ENCODE measurements around the gene ZBED1.
A peak's percentile ranks its signal among the peaks of the same experiment; 100 is the strongest.

Gene ZBED1

DNA sequence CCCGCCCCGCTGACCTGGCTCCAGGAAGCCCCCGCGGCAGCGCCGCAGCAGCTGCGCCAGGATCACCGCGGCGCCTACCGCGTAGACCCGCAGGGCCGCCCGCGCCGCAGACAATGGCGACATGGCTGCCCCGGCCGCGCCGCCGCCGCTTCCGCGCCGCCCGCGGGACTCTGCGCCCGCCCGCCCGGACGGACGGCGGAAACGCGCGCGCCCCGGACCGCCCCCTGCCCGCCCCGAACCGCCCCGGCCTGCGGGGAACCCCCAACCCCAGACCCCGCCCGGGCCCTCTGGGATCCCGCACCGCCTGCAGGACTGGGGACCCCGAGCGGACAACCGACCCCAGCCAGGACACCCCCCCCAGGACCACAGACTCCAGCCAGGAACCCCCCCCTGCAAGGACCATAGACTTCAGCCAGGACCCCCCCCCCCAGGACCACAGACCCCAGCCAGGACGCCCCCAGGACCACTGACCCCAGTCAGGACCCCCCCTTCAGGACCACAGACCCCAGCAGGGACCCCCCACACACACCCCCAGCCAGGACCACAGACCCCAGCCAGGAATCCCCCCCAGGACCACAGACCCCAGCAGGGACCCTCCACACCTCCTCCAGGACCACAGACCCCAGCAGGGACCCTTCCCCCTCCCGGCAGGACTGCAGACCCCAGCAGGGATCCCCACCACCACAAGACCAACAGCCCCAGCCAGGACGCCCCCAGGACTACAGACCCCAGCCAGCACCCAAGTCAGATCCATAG lies at the start of gene ZBED1, which contains the start of gene DHRSX:
Gene ZBED1 (minus strand): TSS at position 174 of the 756 bp plus-strand sequence. CDS start 10,257 bp downstream, outside the sequence.
Gene DHRSX (minus strand): TSS at position 174 of the 756 bp plus-strand sequence. CDS start 51 bp downstream, at position 123.
- H3K27ac ChIP-seq: peak within 1 kb of the TSS; percentile 80

DNA sequence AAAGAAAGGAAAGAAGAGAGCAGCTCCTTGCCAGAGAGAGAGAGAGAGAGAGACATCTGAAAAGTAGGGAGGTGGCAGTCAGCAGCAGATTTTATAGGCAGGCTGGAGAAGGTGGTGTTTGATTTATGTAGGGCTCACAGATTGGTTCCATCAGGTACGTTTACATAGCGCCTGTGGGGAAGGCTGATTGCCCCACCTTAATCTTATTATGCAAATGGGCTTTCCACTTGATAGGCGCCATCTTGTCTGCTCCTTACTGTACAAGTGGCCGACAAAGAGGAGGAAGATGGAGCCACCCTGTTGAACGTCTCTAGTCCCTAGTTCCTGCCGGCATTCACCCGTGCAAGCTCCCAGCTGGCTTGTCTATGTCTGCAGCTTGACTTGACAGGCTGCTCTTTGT lies 49.1 kb upstream of the ZBED1 start:
- no peak for TF ChIP-seq CTCF (IDR thresholded peaks at IDR 0.05)
- no peak for TF ChIP-seq ZFX (IDR thresholded peaks at IDR 0.05; ENCODE audit: borderline replicate concordance)

More for the DNA sequence above, at the start of gene ZBED1, which contains the start of gene DHRSX:
- TF ChIP-seq ZFX (IDR thresholded peaks at IDR 0.05; ENCODE audit: borderline replicate concordance) (no peak), CTCF (IDR thresholded peaks at IDR 0.05) (no peak)

GRCh38 chrX:2548711-2549423 lies 48.1 kb upstream of the ZBED1 start:
- no peak for TF ChIP-seq CTCF (IDR thresholded peaks at IDR 0.05)
- no peak for TF ChIP-seq ZFX (IDR thresholded peaks at IDR 0.05; ENCODE audit: borderline replicate concordance)
- no peak overlapping the region for H3K27ac ChIP-seq

More for the DNA sequence above, 49.1 kb upstream of the ZBED1 start:
- H3K27ac ChIP-seq: peak overlapping the region; percentile 34; the same call in 1 of the 2 replicates

GRCh38 chrX:2547736-2548135 lies 47.0 kb upstream of the ZBED1 start:
- H3K27ac ChIP-seq: no peak overlapping the region
- TF ChIP-seq CTCF (IDR thresholded peaks at IDR 0.05) (no peak), ZFX (IDR thresholded peaks at IDR 0.05; ENCODE audit: borderline replicate concordance) (no peak)

DNA sequence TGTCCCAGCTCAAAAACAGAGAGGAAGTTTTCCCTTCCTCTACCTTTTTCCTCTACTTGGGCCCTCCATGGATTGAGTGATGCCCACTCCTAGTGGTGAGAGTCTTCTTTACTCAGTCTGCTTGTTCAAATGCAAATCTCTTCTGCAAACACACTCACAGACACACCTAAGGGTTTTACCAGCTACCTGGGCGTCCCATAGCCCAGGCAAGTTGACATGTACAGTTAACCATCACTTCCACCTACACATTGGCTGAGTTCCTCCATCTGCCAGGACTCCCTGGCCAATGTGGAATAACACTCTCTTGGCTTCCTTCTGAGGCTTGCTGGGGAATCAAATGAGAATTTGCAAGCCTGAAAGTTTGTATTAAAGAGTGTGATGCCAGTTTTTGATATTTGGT lies 45.7 kb upstream of the ZBED1 start:
- TF ChIP-seq CTCF (IDR thresholded peaks at IDR 0.05) (no peak), ZFX (IDR thresholded peaks at IDR 0.05; ENCODE audit: borderline replicate concordance) (no peak)
- H3K27ac ChIP-seq: no peak overlapping the region

DNA sequence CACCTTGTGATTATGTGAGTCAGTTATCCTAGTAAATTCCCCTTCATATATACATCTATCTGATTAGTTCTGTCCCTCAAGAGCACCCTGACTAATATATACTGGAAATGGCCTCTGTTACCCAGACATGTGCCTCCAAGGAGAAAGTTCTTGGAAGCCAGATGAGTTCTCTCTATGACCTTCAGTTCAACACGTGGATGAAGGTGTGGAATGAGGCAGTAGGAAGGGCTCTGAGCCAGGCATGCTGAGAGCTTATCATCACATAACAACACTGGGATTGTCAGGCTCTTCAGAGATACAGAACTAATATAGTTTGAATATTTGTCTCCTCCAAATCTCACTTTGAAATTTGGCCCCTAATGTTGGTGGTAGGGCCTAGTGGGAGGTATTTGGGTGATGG lies 44.4 kb upstream of the ZBED1 start:
- H3K27ac ChIP-seq: no peak overlapping the region
- no peak for TF ChIP-seq ZFX (IDR thresholded peaks at IDR 0.05; ENCODE audit: borderline replicate concordance)
- TF ChIP-seq CTCF (IDR thresholded peaks at IDR 0.05): no peak
